ENCODE data around the gene TSSK1B. TPM values are rescaled to one million over a fixed set of nuclear protein-coding genes. Genes with fewer than 3 reads are reported as not detected.

The TSSK1B gene
- total RNA-seq, 1 donor from 2014 or later, result not detected

DNA sequence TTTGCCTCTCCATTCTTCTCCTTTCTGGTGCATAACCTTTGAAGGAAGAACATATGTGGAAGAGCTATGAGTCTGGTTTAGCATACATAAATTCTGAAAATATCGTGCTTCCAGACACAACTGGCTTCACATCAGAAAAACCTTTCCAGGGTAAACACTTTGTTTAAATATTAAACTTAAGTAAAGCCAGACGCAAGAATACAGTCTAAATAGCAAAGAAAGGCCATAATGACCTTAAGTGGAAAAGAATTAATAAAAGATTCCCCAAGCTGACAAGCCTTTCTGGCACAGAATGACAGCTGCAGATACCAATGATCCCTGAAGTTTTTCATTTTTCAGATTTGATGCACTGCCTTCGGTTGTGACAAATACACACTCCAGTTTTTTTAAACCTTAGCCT is 13.5 kb upstream of the TSSK1B start:
- Histone ChIP-seq H3K4me2 (no peak overlapping the region), H3K9ac (no peak overlapping the region), H3K36me3 (no peaks in the 10 kb centered on the region), H4K20me1 (ENCODE audit: low read depth) (no peaks in the 10 kb centered on the region), H3K79me2 (ENCODE audit: low read depth) (no peaks in the 10 kb centered on the region), H3K4me3 (no peak overlapping the region), H2AFZ (replicated peaks) (no peak overlapping the region), H3K4me1 (no peaks in the 10 kb centered on the region), H3K9me3 (ENCODE audit: low read depth) (no peaks in the 10 kb centered on the region), H3K27ac (no peak overlapping the region), H3K27me3 (no peaks in the 10 kb centered on the region), H3F3A (ENCODE audit: low read depth) (no peaks in the 10 kb centered on the region)
- H3K27me3 Mint-ChIP-seq (ENCODE audit: insufficient read depth, low read depth), result no peaks in the 10 kb centered on the region
- H3K27ac Mint-ChIP-seq, result no peak overlapping the region
- DNase-seq (ENCODE audit: low spot score), result no peak
- peaks cover 5% of the 10 kb centered on the region for H3K4me1 Mint-ChIP-seq
- H3K4me3 Mint-ChIP-seq, result no peak overlapping the region
- TF ChIP-seq EZH2phosphoT487 (IDR thresholded peaks at IDR 0.05) (no peak), EZH2 (IDR thresholded peaks at IDR 0.05) (no peak)
- TF ChIP-seq, protein P1, sequence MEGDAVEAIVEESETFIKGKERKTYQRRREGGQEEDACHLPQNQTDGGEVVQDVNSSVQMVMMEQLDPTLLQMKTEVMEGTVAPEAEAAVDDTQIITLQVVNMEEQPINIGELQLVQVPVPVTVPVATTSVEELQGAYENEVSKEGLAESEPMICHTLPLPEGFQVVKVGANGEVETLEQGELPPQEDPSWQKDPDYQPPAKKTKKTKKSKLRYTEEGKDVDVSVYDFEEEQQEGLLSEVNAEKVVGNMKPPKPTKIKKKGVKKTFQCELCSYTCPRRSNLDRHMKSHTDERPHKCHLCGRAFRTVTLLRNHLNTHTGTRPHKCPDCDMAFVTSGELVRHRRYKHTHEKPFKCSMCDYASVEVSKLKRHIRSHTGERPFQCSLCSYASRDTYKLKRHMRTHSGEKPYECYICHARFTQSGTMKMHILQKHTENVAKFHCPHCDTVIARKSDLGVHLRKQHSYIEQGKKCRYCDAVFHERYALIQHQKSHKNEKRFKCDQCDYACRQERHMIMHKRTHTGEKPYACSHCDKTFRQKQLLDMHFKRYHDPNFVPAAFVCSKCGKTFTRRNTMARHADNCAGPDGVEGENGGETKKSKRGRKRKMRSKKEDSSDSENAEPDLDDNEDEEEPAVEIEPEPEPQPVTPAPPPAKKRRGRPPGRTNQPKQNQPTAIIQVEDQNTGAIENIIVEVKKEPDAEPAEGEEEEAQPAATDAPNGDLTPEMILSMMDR (IDR thresholded peaks at IDR 0.05), result no peak
- H3K36me3 Mint-ChIP-seq, result no peaks in the 10 kb centered on the region
- peaks cover 17% of the 10 kb centered on the region for H3K9me3 Mint-ChIP-seq

DNA sequence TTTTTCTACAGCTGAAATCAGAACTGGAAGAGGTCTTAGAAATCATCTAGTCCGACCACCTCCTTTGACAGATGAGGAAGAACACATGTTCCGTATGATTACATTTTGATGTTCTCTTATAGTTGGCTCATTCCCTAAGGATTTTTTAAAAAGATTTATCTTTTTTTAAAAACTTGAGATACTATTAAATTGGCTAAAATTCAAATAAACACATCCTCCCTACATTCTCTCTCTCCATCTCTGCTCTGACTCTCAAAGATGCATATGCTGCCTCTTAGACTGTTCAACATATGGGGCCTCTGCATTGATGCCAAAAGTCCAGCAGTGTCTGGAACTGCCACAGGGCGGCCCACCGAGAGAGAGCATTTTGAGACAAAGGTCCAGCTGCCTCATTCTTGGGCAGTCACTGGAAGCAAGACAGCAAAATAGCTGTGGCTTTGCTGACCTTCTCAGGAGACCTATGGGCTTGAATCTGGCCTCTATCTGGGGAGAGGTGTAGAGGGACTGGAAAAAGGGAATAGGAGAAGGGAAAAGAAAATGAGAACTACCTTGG is 12.8 kb upstream of the TSSK1B start:
- no peak overlapping the region for H3K27ac Mint-ChIP-seq
- Histone ChIP-seq H3K4me2 (no peak overlapping the region), H2AFZ (replicated peaks) (no peak overlapping the region), H3F3A (ENCODE audit: low read depth) (no peaks in the 10 kb centered on the region), H3K9me3 (ENCODE audit: low read depth) (no peaks in the 10 kb centered on the region), H3K79me2 (ENCODE audit: low read depth) (no peaks in the 10 kb centered on the region), H3K36me3 (no peaks in the 10 kb centered on the region), H3K4me3 (no peak overlapping the region), H4K20me1 (ENCODE audit: low read depth) (no peaks in the 10 kb centered on the region), H3K27ac (no peak overlapping the region), H3K4me1 (no peaks in the 10 kb centered on the region), H3K27me3 (no peaks in the 10 kb centered on the region), H3K9ac (no peak overlapping the region)
- no peaks in the 10 kb centered on the region for H3K36me3 Mint-ChIP-seq
- H3K4me1 Mint-ChIP-seq, result peaks cover 5% of the 10 kb centered on the region
- TF ChIP-seq EZH2phosphoT487 (IDR thresholded peaks at IDR 0.05), result no peak
- no peak for TF ChIP-seq EZH2 (IDR thresholded peaks at IDR 0.05)
- TF ChIP-seq, protein P1 (IDR thresholded peaks at IDR 0.05), result peak; percentile 43
- no peak overlapping the region for H3K4me3 Mint-ChIP-seq
- H3K27me3 Mint-ChIP-seq (ENCODE audit: insufficient read depth, low read depth), result no peaks in the 10 kb centered on the region
- DNase-seq (ENCODE audit: low spot score), result peak; percentile 47
- H3K9me3 Mint-ChIP-seq, result peaks cover 24% of the 10 kb centered on the region

DNA sequence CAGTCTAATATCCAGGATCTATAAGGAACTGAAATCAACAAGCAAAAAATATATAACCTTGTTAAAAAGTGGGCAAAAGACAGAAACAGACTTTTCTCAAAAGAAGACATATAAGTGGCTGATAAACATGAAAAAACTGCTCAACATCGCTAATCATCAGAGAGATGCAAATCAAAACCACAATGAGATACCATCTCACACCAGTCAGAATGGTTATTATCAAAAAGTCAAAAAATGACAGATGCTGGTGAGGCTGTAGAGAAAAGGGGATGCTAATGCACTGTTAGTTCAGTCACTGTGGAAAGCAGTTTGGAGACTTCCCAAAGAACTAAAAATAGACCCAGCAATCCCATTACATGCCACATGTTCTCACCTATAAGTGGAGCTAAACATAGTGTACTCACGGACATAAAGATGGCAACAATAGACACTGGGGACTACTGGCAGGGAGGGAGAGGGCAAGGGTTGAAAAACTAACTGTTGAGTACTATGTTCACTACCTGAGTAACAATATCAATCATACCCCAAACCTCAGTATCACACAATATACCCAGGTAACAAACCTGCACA is 11.7 kb upstream of the TSSK1B start:
- DNase-seq (ENCODE audit: low spot score), result no peak
- H3K4me3 Mint-ChIP-seq, result no peak overlapping the region
- Histone ChIP-seq H3K4me3 (no peak overlapping the region), H3K36me3 (no peaks in the 10 kb centered on the region), H3K79me2 (ENCODE audit: low read depth) (no peaks in the 10 kb centered on the region), H3K9ac (no peak overlapping the region), H3K27ac (no peak overlapping the region), H3K4me2 (no peak overlapping the region), H2AFZ (replicated peaks) (no peak overlapping the region), H3F3A (ENCODE audit: low read depth) (no peaks in the 10 kb centered on the region), H3K4me1 (no peaks in the 10 kb centered on the region), H4K20me1 (ENCODE audit: low read depth) (no peaks in the 10 kb centered on the region), H3K27me3 (no peaks in the 10 kb centered on the region), H3K9me3 (ENCODE audit: low read depth) (no peaks in the 10 kb centered on the region)
- H3K27me3 Mint-ChIP-seq (ENCODE audit: insufficient read depth, low read depth), result no peaks in the 10 kb centered on the region
- no peak overlapping the region for H3K27ac Mint-ChIP-seq
- no peak for TF ChIP-seq EZH2phosphoT487 (IDR thresholded peaks at IDR 0.05)
- TF ChIP-seq EZH2 (IDR thresholded peaks at IDR 0.05), result no peak
- TF ChIP-seq, protein P1 (IDR thresholded peaks at IDR 0.05), result no peak
- H3K4me1 Mint-ChIP-seq, result peaks cover 5% of the 10 kb centered on the region
- H3K36me3 Mint-ChIP-seq, result no peaks in the 10 kb centered on the region
- peaks cover 26% of the 10 kb centered on the region for H3K9me3 Mint-ChIP-seq
